Measurements from ENCODE around the gene MICAL3. TPM values are rescaled to one million over a fixed set of nuclear protein-coding genes. Genes with fewer than 3 reads are reported as not detected.

MICAL3 gene
- total and polyA plus RNA-seq, 2 of the 8 experiments (the other 6 are each of a cell fraction or from before 2014, with no cell fraction given): 8.3 to 41.8 TPM

GRCh38 chr22:17866127-17866526 is 158.2 kb downstream of the MICAL3 start:
- Histone ChIP-seq H3K4me3 (ENCODE audit: extremely low read depth in 1 of 4, insufficient read depth in 2 of 4, low read depth in 3 of 4, low read length in 4 of 4) (no peak overlapping the region), H3K79me1 (ENCODE audit: low read depth, low read length) (0 out of 2 replicates have a peak, but pooled peaks cover 2% of the 10 kb centered on the region), H2BK15ac (ENCODE audit: low read length) (no peak overlapping the region), H4K8ac (ENCODE audit: extremely low read depth, insufficient read depth, low read length) (no peak overlapping the region), H3K23ac (ENCODE audit: insufficient read length) (no peak overlapping the region), H3K9ac (replicated peaks in 1 of 4; ENCODE audit: extremely low read depth in 1 of 4, low read depth in 3 of 4, low read length in 3 of 4) (no peak overlapping the region), H4K20me1 (replicated peaks in 1 of 2; ENCODE audit: control insufficient read depth in 1 of 2, insufficient read depth in 2 of 2, low read length in 2 of 2) (peaks cover 3 to 9% of the 10 kb centered on the region in 2 experiments), H3K27me3 (replicated peaks in 1 of 4; ENCODE audit: control insufficient read depth in 3 of 4, extremely low read depth in 1 of 4, insufficient read depth in 3 of 4, low read length in 3 of 4) (no peaks in the 10 kb centered on the region), H3K36me3 (ENCODE audit: control insufficient read depth in 2 of 4, insufficient read depth in 4 of 4, low read length in 3 of 4) (peaks cover 0 to 14% (median 5%) of the 10 kb centered on the region in 4 experiments; a peak in 4 of 8 replicates), H3K23me2 (ENCODE audit: low read depth, low read length) (no peaks in the 10 kb centered on the region), H3K18ac (ENCODE audit: extremely low read depth, low read length) (no peak overlapping the region), H2AK5ac (ENCODE audit: low read depth, low read length) (no peak overlapping the region), H2BK20ac (ENCODE audit: low read length) (no peak overlapping the region), H3K79me2 (ENCODE audit: control insufficient read depth in 1 of 2, insufficient read depth in 2 of 2, low read length in 2 of 2) (no peaks in the 10 kb centered on the region), H2BK120ac (replicated peaks; ENCODE audit: low read depth, low read length) (no peak overlapping the region), H3K27ac (ENCODE audit: low read depth, low read length) (no peak overlapping the region), H2BK12ac (ENCODE audit: low read depth, low read length) (no peak overlapping the region), H3K4ac (replicated peaks; ENCODE audit: insufficient read length, low read depth, low read length) (no peak overlapping the region), H3K4me2 (ENCODE audit: insufficient read depth in 1 of 2, low read depth in 2 of 2, low read length in 2 of 2) (no peak overlapping the region), H2AFZ (ENCODE audit: low read length) (no peak overlapping the region), H2BK5ac (ENCODE audit: low read depth, low read length) (no peak overlapping the region), H4K5ac (ENCODE audit: insufficient read length, low read depth, low read length) (no peak overlapping the region), H3K14ac (ENCODE audit: insufficient read length) (no peak overlapping the region), H3K9me3 (ENCODE audit: insufficient read depth in 2 of 2, low read depth in 1 of 2, low read length in 1 of 2) (no peaks in the 10 kb centered on the region), H3K4me1 (replicated peaks in 1 of 4; ENCODE audit: control insufficient read depth in 3 of 4, insufficient read depth in 4 of 4, low read length in 3 of 4) (no peaks in the 10 kb centered on the region), H3K56ac (replicated peaks; ENCODE audit: insufficient read length, low read depth, low read length) (no peak overlapping the region), H4K91ac (replicated peaks; ENCODE audit: insufficient read length, low read length) (no peak overlapping the region)
- DNase-seq (ENCODE audit: low read depth in 1 of 2, low spot score in 2 of 2): no peak
- ChIA-PET POLR2A (ENCODE audit: partially characterized antibody) (no interaction called here), CTCF (ENCODE audit: partially characterized antibody) (no interaction called here)
- no peak for FAIRE-seq
- no peak for TF ChIP-seq EZH2 (IDR thresholded peaks at IDR 0.05; ENCODE audit: low read depth, low read length, severe bottlenecking)
- TF ChIP-seq KDM1A (IDR thresholded peaks at IDR 0.05; ENCODE audit: borderline replicate concordance, low read length): no peak
- TF ChIP-seq SAP30 (IDR thresholded peaks at IDR 0.05; ENCODE audit: insufficient read depth, insufficient replicate concordance, low read length): no peak
- WGBS, 2 experiments (ENCODE audit: extremely low coverage in 1 of 2, insufficient coverage in 1 of 2, insufficient read length in 1 of 2, insufficient replicate concordance in 2 of 2, low coverage in 1 of 2, low lambda C conversion rate in 2 of 2, missing lambda C conversion rate in 1 of 2): 88% methylated on average over 5 of the region's 5 CpGs; no CpG with 5 or more reads in 1 of the 2 experiments
